ENCODE results near the gene SESTD1. TPM values are rescaled to one million over a fixed set of nuclear protein-coding genes. Genes with fewer than 3 reads are reported as not detected.

Gene SESTD1
- total and polyA plus RNA-seq, 2 donors (not counting 1 experiment from before 2014, with no cell fraction given) = 16.8 to 51.9 TPM

DNA sequence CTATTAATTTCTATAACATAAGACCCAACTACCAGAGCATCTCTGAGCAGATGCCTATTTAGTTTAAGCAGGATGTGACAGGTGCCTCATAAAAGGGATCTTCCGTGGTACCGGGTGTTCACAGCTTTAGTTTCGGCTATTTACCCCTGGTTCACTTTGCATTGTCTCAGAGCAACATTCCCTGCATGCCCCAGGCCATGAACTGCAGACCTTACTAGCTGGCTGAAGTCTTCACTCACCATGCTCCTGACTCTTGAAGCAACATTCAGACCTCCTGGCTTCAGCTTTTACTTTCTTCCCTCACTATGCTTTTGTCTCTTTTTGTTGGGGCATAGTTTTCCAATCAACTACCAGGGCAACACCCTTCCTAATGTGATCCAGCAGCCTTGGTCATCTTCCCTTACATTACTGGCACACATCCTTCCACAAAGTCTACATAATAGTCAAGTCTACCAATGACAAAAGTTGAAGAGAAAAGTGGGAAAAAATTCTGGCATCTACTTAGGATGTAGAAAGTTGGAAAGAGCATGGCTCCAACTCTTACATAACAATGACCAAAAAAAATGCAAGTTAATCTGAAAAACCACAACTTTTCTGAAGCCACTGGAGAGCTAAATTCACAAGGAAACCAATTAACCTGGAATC, 99.2 kb downstream of the SESTD1 start:
- Histone ChIP-seq H4K20me1 (ENCODE audit: control insufficient read depth, extremely low read depth, insufficient read depth, low read length) (no peaks in the 10 kb centered on the region), H2AFZ (ENCODE audit: low read length) (no peak overlapping the region), H3K4me1 (ENCODE audit: control insufficient read depth, extremely low read depth, insufficient read depth, low read length) (no peaks in the 10 kb centered on the region), H3K9ac (ENCODE audit: insufficient read depth, low read length) (no peak overlapping the region), H3K27ac (ENCODE audit: insufficient read depth, low read length) (no peak overlapping the region), H3K4me3 (replicated peaks in 1 of 4; ENCODE audit: control extremely low read depth in 1 of 4, insufficient read depth in 1 of 4, low read depth in 3 of 4, low read length in 4 of 4) (no peak overlapping the region), H3K4me2 (ENCODE audit: extremely low read depth, insufficient read depth, low read length) (no peak overlapping the region), H3K79me2 (ENCODE audit: control insufficient read depth, insufficient read depth, low read length) (no peaks in the 10 kb centered on the region), H3K36me3 (ENCODE audit: control insufficient read depth, insufficient read depth, low read length) (no peaks in the 10 kb centered on the region), H3K27me3 (ENCODE audit: control insufficient read depth, insufficient read depth, low read length) (no peaks in the 10 kb centered on the region), H3K9me3 (ENCODE audit: control insufficient read depth, insufficient read depth, low read depth, low read length) (no peaks in the 10 kb centered on the region)
- DNase-seq (ENCODE audit: low read depth in 2 of 2) = peak in 1 of 2 donors; percentile 11
- TF ChIP-seq EZH2 (IDR thresholded peaks at IDR 0.05; ENCODE audit: low read length, missing control alignments) = no peak
- TF ChIP-seq, protein P1, sequence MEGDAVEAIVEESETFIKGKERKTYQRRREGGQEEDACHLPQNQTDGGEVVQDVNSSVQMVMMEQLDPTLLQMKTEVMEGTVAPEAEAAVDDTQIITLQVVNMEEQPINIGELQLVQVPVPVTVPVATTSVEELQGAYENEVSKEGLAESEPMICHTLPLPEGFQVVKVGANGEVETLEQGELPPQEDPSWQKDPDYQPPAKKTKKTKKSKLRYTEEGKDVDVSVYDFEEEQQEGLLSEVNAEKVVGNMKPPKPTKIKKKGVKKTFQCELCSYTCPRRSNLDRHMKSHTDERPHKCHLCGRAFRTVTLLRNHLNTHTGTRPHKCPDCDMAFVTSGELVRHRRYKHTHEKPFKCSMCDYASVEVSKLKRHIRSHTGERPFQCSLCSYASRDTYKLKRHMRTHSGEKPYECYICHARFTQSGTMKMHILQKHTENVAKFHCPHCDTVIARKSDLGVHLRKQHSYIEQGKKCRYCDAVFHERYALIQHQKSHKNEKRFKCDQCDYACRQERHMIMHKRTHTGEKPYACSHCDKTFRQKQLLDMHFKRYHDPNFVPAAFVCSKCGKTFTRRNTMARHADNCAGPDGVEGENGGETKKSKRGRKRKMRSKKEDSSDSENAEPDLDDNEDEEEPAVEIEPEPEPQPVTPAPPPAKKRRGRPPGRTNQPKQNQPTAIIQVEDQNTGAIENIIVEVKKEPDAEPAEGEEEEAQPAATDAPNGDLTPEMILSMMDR (conservative IDR thresholded peaks at IDR 0.05 in 1 of 2, IDR thresholded peaks at IDR 0.05 in 1 of 2; ENCODE audit: low read depth in 1 of 2, low read length in 2 of 2) = no peak

- TF ChIP-seq EZH2 (IDR thresholded peaks at IDR 0.05; ENCODE audit: low read length, missing control alignments) = no peak
- TF ChIP-seq, protein P1 (conservative IDR thresholded peaks at IDR 0.05 in 1 of 2, IDR thresholded peaks at IDR 0.05 in 1 of 2; ENCODE audit: low read depth in 1 of 2, low read length in 2 of 2) = no peak
Measured at GRCh38 chr2:179141206-179141605, 123.4 kb downstream of the SESTD1 start.

DNA sequence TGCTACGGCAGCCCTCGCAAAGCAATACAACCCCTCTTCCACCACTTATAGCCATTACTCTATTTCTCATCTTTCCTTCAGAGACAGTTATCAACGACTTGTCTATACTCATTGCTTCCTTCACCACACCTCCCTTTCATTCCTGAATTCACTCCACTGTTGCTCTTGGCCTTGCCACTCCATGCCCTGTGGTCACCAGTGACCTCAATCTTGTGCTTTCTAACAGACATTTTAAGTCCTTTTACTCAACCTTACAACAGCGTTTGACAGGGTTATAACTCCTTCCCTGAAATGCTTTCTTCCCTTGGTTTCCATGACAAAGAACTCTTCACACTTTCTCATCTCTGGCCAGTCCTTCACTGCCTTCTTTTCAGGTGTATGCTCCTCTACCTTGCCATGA, 124.1 kb downstream of the SESTD1 start:
- DNase-seq (ENCODE audit: low read depth in 2 of 2) = peak in 1 of 2 donors; percentile 3
- Histone ChIP-seq H3K4me1 (ENCODE audit: control insufficient read depth, extremely low read depth, insufficient read depth, low read length) (no peaks in the 10 kb centered on the region), H3K4me3 (replicated peaks in 1 of 4; ENCODE audit: control extremely low read depth in 1 of 4, insufficient read depth in 1 of 4, low read depth in 3 of 4, low read length in 4 of 4) (no peak overlapping the region), H3K36me3 (ENCODE audit: control insufficient read depth, insufficient read depth, low read length) (peaks cover 5% of the 10 kb centered on the region), H4K20me1 (ENCODE audit: control insufficient read depth, extremely low read depth, insufficient read depth, low read length) (no peaks in the 10 kb centered on the region), H3K27ac (ENCODE audit: insufficient read depth, low read length) (no peak overlapping the region), H3K4me2 (ENCODE audit: extremely low read depth, insufficient read depth, low read length) (no peak overlapping the region), H3K9me3 (ENCODE audit: control insufficient read depth, insufficient read depth, low read depth, low read length) (no peaks in the 10 kb centered on the region), H3K79me2 (ENCODE audit: control insufficient read depth, insufficient read depth, low read length) (no peaks in the 10 kb centered on the region), H3K27me3 (ENCODE audit: control insufficient read depth, insufficient read depth, low read length) (no peaks in the 10 kb centered on the region), H2AFZ (ENCODE audit: low read length) (no peak overlapping the region), H3K9ac (ENCODE audit: insufficient read depth, low read length) (no peak overlapping the region)
- TF ChIP-seq, protein P1 (conservative IDR thresholded peaks at IDR 0.05 in 1 of 2, IDR thresholded peaks at IDR 0.05 in 1 of 2; ENCODE audit: low read depth in 1 of 2, low read length in 2 of 2) = no peak
- TF ChIP-seq EZH2 (IDR thresholded peaks at IDR 0.05; ENCODE audit: low read length, missing control alignments) = no peak

More at GRCh38 chr2:179141206-179141605, 123.4 kb downstream of the SESTD1 start:
- H3K27ac ChIP-seq (ENCODE audit: insufficient read depth, low read length) = no peak overlapping the region
- H3K4me1 ChIP-seq (ENCODE audit: control insufficient read depth, extremely low read depth, insufficient read depth, low read length) = no peaks in the 10 kb centered on the region
- H3K4me3 ChIP-seq (replicated peaks in 1 of 4; ENCODE audit: control extremely low read depth in 1 of 4, insufficient read depth in 1 of 4, low read depth in 3 of 4, low read length in 4 of 4) = no peak overlapping the region
- H2AFZ ChIP-seq (ENCODE audit: low read length) = no peak overlapping the region
- no peaks in the 10 kb centered on the region for H3K9me3 ChIP-seq (ENCODE audit: control insufficient read depth, insufficient read depth, low read depth, low read length)
- H3K27me3 ChIP-seq (ENCODE audit: control insufficient read depth, insufficient read depth, low read length) = no peaks in the 10 kb centered on the region
- no peaks in the 10 kb centered on the region for H3K79me2 ChIP-seq (ENCODE audit: control insufficient read depth, insufficient read depth, low read length)
- H4K20me1 ChIP-seq (ENCODE audit: control insufficient read depth, extremely low read depth, insufficient read depth, low read length) = no peaks in the 10 kb centered on the region
- no peak overlapping the region for H3K9ac ChIP-seq (ENCODE audit: insufficient read depth, low read length)
- no peak for DNase-seq (ENCODE audit: low read depth in 2 of 2)
- peaks cover 5% of the 10 kb centered on the region for H3K36me3 ChIP-seq (ENCODE audit: control insufficient read depth, insufficient read depth, low read length)
- H3K4me2 ChIP-seq (ENCODE audit: extremely low read depth, insufficient read depth, low read length) = no peak overlapping the region

All from fibroblast of lung (primary cell).